Measurements from ENCODE around the gene TNPO3. TPM values are rescaled to one million over a fixed set of nuclear protein-coding genes. Genes with fewer than 3 reads are reported as not detected.

The TNPO3 gene
- polyA plus RNA-seq, 1 donor from 2014 or later = 47.7 TPM

DNA sequence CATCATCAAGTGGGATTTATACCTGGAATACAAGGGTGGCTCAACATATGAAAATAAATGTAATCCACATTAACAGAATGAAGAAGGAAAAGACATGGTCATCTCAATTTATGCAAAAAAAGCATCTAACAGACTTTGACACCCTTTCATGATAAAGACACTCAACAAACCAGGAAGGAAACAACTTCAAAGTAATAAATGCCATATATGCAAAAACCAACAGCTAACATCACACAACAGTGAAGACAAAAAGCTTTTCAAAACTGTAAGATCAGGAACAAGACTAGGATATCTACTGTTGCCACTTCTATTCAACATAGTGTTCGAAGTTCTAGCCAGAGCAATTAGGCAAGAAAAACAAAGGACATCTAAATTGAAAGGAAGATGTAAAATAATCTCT lies 22.9 kb downstream of the TNPO3 start:
- Histone ChIP-seq H4K20me1 (ENCODE audit: insufficient read depth) (no peaks in the 10 kb centered on the region), H3K9me2 (ENCODE audit: insufficient read depth, low read length) (no peaks in the 10 kb centered on the region), H3K36me3 (ENCODE audit: insufficient read depth, low read length) (no peaks in the 10 kb centered on the region)

GRCh38 chr7:129030440-129030839 lies 24.5 kb downstream of the TNPO3 start:
- Histone ChIP-seq H3K27me3 (ENCODE audit: insufficient read depth, low read depth, low read length) (no peaks in the 10 kb centered on the region), H4K20me1 (ENCODE audit: insufficient read depth) (no peaks in the 10 kb centered on the region), H3K9me2 (ENCODE audit: insufficient read depth, low read length) (no peaks in the 10 kb centered on the region), H3K9ac (ENCODE audit: low read length) (no peak overlapping the region), H3K36me3 (ENCODE audit: insufficient read depth, low read length) (no peaks in the 10 kb centered on the region), H3K4me3 (ENCODE audit: low read length) (no peak overlapping the region), H3F3A (ENCODE audit: insufficient read depth, low read length, poor library complexity, severe bottlenecking) (no peaks in the 10 kb centered on the region), H3K4me2 (ENCODE audit: low read length) (no peak overlapping the region), H3K79me2 (replicated peaks; ENCODE audit: insufficient read depth, low read length) (peaks cover 63% of the 10 kb centered on the region), H3K9me3 (ENCODE audit: low read length) (no peaks in the 10 kb centered on the region), H2AFZ (ENCODE audit: low read depth, low read length) (no peak overlapping the region), H3K27ac (ENCODE audit: low read length) (no peak overlapping the region)
- TF ChIP-seq EP300 (conservative IDR thresholded peaks at IDR 0.05; ENCODE audit: poor library complexity, severe bottlenecking) (no peak), MXI1 (conservative IDR thresholded peaks at IDR 0.05; ENCODE audit: poor library complexity, severe bottlenecking) (no peak), RAD21 (conservative IDR thresholded peaks at IDR 0.05) (no peak), EZH2 (IDR thresholded peaks at IDR 0.05; ENCODE audit: borderline replicate concordance, insufficient read depth, low read length, poor library complexity, severe bottlenecking) (no peak), POLR2AphosphoS5 (IDR thresholded peaks at IDR 0.05) (no peak), REST (IDR thresholded peaks at IDR 0.05; ENCODE audit: borderline replicate concordance) (no peak), CTCF (IDR thresholded peaks at IDR 0.05; ENCODE audit: poor library complexity, severe bottlenecking) (no peak), TAF1 (IDR thresholded peaks at IDR 0.05; ENCODE audit: low read depth) (no peak), SMC3 (conservative IDR thresholded peaks at IDR 0.05; ENCODE audit: poor library complexity) (no peak)

More for the DNA sequence above, 22.9 kb downstream of the TNPO3 start:
- Histone ChIP-seq H3K9me3 (ENCODE audit: low read length) (no peaks in the 10 kb centered on the region), H3K4me2 (ENCODE audit: low read length) (no peak overlapping the region), H2AFZ (ENCODE audit: low read depth, low read length) (no peak overlapping the region), H3K79me2 (replicated peaks; ENCODE audit: insufficient read depth, low read length) (peaks cover 68% of the 10 kb centered on the region), H3F3A (ENCODE audit: insufficient read depth, low read length, poor library complexity, severe bottlenecking) (no peaks in the 10 kb centered on the region), H3K9ac (ENCODE audit: low read length) (no peak overlapping the region), H3K4me3 (ENCODE audit: low read length) (no peak overlapping the region), H3K27ac (ENCODE audit: low read length) (no peak overlapping the region), H3K27me3 (ENCODE audit: insufficient read depth, low read depth, low read length) (no peaks in the 10 kb centered on the region)
- no peak for TF ChIP-seq POLR2AphosphoS5 (IDR thresholded peaks at IDR 0.05)
- no peak for TF ChIP-seq EP300 (conservative IDR thresholded peaks at IDR 0.05; ENCODE audit: poor library complexity, severe bottlenecking)
- no peak for TF ChIP-seq REST (IDR thresholded peaks at IDR 0.05; ENCODE audit: borderline replicate concordance)

All from neural cell (in vitro differentiated cells).